OCI-LY7 (cell line): Measurements from ENCODE around the gene ALG14. TPM values are rescaled to one million over a fixed set of nuclear protein-coding genes. Genes with fewer than 3 reads are reported as not detected.

Source experiments
- BruUV-seq: library from RNA; stranded (reverse); fragments of 400-500 nt; replicated peaks from 2 replicates; lab custom pipeline; 2021; lab: Mats Ljungman, UMichigan
- CTCF ChIA-PET: fragments of 300-600 bp; sonication (Branson Sonifier 250); formaldehyde crosslinking; loops from one replicate; lab custom pipeline; 2022; ENCODE audit warnings: antibody characterized with exemption; ENCODE audit not compliant: unreplicated experiment; lab: Charles Lee
- POLR2A ChIA-PET: fragments of 300-600 bp; sonication (Branson Sonifier 250); formaldehyde crosslinking; loops from one replicate; lab custom pipeline; 2022; ENCODE audit warnings: antibody characterized with exemption; lab: Charles Lee
- DNase-seq: peaks from one replicate; pipeline ENCODE4 v3.0.0-alpha.2; 2015; ENCODE audit warnings: low spot score
- H2AFZ ChIP-seq: fragments of 200-600 bp; sonication (generic), shearing (Covaris generic); 2 replicates; pipeline ENCODE4 v1.6.1; 2014; ENCODE audit warnings: mild to moderate bottlenecking, antibody characterized with exemption, low read length, moderate library complexity
- H3K27ac ChIP-seq: fragments of 200-600 bp; sonication (generic); 2 replicates; pipeline ENCODE4 v1.5.1; 2014; ENCODE audit warnings: mixed run types, low read depth, mild to moderate bottlenecking, moderate library complexity, low read length, inconsistent platforms; ENCODE audit not compliant: poor library complexity, severe bottlenecking
- H3K36me3 ChIP-seq: fragments of 200-600 bp; sonication (generic); 2 replicates; pipeline ENCODE4 v1.6.1; 2014; ENCODE audit warnings: mild to moderate bottlenecking, antibody characterized with exemption, low read length, moderate library complexity, mixed read lengths; ENCODE audit not compliant: insufficient read depth
- H3K4me1 ChIP-seq: fragments of 200-600 bp; sonication (generic); 2 replicates; pipeline ENCODE4 v1.5.1; 2014; ENCODE audit warnings: mild to moderate bottlenecking, low read length; ENCODE audit not compliant: insufficient read depth, poor library complexity, severe bottlenecking
- H3K4me2 ChIP-seq: fragments of 200-600 bp; sonication (generic); 2 replicates; pipeline ENCODE4 v1.6.1; 2014; ENCODE audit warnings: mild to moderate bottlenecking, low read length
- H3K4me3 ChIP-seq: fragments of 200-600 bp; sonication (generic); 2 replicates; pipeline ENCODE4 v1.5.1; 2014; ENCODE audit warnings: mild to moderate bottlenecking, low read depth, low read length; ENCODE audit not compliant: poor library complexity, severe bottlenecking
- H3K79me2 ChIP-seq: fragments of 200-600 bp; sonication (generic); 2 replicates; pipeline ENCODE4 v1.6.1; 2016; ENCODE audit warnings: low read depth, mild to moderate bottlenecking, low read length, moderate library complexity, mixed read lengths; ENCODE audit not compliant: insufficient read depth
- H3K9me2 ChIP-seq: fragments of 200-600 bp; sonication (generic); 2 replicates; pipeline ENCODE4 v1.6.1; 2016; ENCODE audit warnings: mild to moderate bottlenecking, low read length, mixed read lengths; ENCODE audit not compliant: insufficient read depth
- H3K9me3 ChIP-seq: fragments of 200-600 bp; sonication (generic); 2 replicates; pipeline ENCODE4 v1.6.1; 2014; ENCODE audit warnings: mild to moderate bottlenecking, mixed run types, low read length, mixed read lengths
- H4K20me1 ChIP-seq: fragments of 200-600 bp; sonication (generic); 2 replicates; pipeline ENCODE4 v1.6.1; 2014; ENCODE audit warnings: mild to moderate bottlenecking, antibody characterized with exemption, low read length, moderate library complexity, mixed read lengths; ENCODE audit not compliant: insufficient read depth
- EZH2phosphoT487 ChIP-seq: fragments of 200-600 bp; sonication (generic); IDR thresholded peaks from 2 replicates; pipeline ENCODE4 v1.6.1; 2018; ENCODE audit warnings: low read depth, borderline replicate concordance, mild to moderate bottlenecking, mixed run types, antibody characterized with exemption, low read length, moderate library complexity, mixed read lengths
- intact Hi-C: fragments of 100-400 bp; cut with micrococcal nuclease; formaldehyde crosslinking; loops from one replicate; pipeline ENCODE4 v1.10.0; 2022; ENCODE audit not compliant: unreplicated experiment
- total RNA-seq, 2 experiments: library from RNA; depleted of rRNA in 1 of 2; stranded (reverse); fragments of >200 nt in 1 of 2; shearing (Covaris generic) in 1 of 2; gene quantifications; 2 replicates each; pipeline ENCODE4 v1.2.3, GENCODE V29; 2014 to 2022
- TF ChIP-seq, protein P1 (sequence below): fragments of 200-600 bp; sonication (generic); conservative IDR thresholded peaks from 2 replicates; pipeline ENCODE4 v1.5.1; 2014; ENCODE audit warnings: mild to moderate bottlenecking, antibody characterized with exemption, low read length, moderate library complexity, mixed read lengths

The ALG14 gene
- total RNA-seq, 2 experiments from 2014 or later, result 1.6 to 8.3 TPM

DNA sequence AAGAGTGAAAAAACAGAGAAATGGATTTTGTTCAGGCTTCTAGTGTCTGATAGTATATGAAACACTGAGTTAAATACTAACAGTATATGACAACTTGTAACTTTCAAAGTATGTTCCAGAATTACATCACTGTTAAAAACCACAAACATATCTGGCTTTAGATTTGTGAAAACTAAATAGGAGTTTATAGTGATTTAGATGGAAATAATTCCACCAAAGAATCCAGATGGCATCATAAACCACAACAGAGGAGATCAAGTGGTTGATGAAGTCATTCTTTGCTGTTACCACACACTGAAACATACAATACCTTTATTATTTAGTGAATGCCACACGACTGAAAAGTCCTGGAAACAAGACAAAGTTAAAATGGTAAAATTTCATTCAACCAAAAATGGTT, 37.2 kb downstream of the ALG14 start:
- Histone ChIP-seq H3K79me2 (no peaks in the 10 kb centered on the region), H3K4me3 (no peak overlapping the region), H3K27ac (no peak overlapping the region), H3K9me3 (no peaks in the 10 kb centered on the region), H3K9me2 (no peaks in the 10 kb centered on the region), H2AFZ (no peak overlapping the region), H3K4me2 (no peak overlapping the region), H4K20me1 (no peaks in the 10 kb centered on the region), H3K4me1 (no peaks in the 10 kb centered on the region), H3K36me3 (no peaks in the 10 kb centered on the region)
- DNase-seq, result no peak
- intact Hi-C loops, result no loop called here
- TF ChIP-seq, protein P1, sequence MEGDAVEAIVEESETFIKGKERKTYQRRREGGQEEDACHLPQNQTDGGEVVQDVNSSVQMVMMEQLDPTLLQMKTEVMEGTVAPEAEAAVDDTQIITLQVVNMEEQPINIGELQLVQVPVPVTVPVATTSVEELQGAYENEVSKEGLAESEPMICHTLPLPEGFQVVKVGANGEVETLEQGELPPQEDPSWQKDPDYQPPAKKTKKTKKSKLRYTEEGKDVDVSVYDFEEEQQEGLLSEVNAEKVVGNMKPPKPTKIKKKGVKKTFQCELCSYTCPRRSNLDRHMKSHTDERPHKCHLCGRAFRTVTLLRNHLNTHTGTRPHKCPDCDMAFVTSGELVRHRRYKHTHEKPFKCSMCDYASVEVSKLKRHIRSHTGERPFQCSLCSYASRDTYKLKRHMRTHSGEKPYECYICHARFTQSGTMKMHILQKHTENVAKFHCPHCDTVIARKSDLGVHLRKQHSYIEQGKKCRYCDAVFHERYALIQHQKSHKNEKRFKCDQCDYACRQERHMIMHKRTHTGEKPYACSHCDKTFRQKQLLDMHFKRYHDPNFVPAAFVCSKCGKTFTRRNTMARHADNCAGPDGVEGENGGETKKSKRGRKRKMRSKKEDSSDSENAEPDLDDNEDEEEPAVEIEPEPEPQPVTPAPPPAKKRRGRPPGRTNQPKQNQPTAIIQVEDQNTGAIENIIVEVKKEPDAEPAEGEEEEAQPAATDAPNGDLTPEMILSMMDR, result no peak
- no peak for TF ChIP-seq EZH2phosphoT487
- BruUV-seq, result no TSS peak
- ChIA-PET CTCF (no interaction called here), POLR2A (no interaction called here)

DNA sequence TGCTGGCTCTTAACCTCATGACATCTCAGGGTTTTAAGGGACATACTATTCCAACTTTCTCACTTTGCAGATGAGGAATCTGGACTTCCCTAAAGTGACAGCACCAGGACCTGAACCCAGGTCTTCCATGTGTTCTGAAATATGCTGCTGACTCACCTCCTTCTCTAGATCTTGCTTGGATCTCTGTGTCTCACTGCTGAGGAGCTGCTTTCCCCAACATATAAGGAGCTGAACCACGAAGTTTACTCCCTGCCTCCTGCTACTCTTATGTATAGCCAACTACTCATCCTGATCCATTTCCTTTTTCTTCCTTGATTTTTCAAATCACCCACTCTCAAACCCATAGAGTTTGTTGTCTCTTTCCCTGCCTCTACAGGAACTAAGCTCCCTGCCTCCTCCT, 38.2 kb downstream of the ALG14 start:
- no peaks in the 10 kb centered on the region for H3K36me3 ChIP-seq
- no peaks in the 10 kb centered on the region for H3K4me1 ChIP-seq
- no peaks in the 10 kb centered on the region for H3K79me2 ChIP-seq
- BruUV-seq, result no TSS peak
- no peak for DNase-seq
- TF ChIP-seq EZH2phosphoT487, result no peak
- TF ChIP-seq, protein P1, result no peak
- ChIA-PET POLR2A (no interaction called here), CTCF (no interaction called here)
- no peaks in the 10 kb centered on the region for H3K9me2 ChIP-seq
- intact Hi-C loops, result no loop called here
- no peaks in the 10 kb centered on the region for H3K9me3 ChIP-seq
- no peak overlapping the region for H2AFZ ChIP-seq
- H4K20me1 ChIP-seq, result no peaks in the 10 kb centered on the region
- H3K4me3 ChIP-seq, result no peak overlapping the region
- H3K4me2 ChIP-seq, result no peak overlapping the region
- no peak overlapping the region for H3K27ac ChIP-seq

DNA sequence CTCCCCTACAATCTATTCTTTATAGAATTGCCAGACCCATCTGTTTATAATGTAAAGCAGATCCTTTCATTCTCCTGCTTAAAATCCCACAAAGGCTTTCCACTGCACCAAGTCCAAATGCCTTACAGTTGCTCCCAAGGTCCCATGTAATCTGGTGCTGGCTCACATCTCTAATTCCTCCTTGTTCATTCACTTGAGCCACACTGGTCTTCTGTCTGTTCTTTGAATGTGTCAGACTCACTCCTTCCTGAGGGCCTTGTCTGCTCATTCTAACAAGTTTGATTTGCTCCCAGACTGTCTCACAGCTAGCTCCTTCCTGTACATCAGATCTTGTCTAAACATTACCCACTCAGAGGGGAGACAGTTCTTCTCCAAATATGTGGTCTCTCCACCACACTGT, 38.9 kb downstream of the ALG14 start:
- no TSS peak for BruUV-seq

More for the DNA sequence above, 38.9 kb downstream of the ALG14 start:
- DNase-seq, result no peak
- Histone ChIP-seq H3K4me1 (no peaks in the 10 kb centered on the region), H3K9me2 (no peaks in the 10 kb centered on the region), H3K27ac (no peak overlapping the region), H2AFZ (no peak overlapping the region), H3K4me3 (no peak overlapping the region), H3K79me2 (no peaks in the 10 kb centered on the region), H3K36me3 (no peaks in the 10 kb centered on the region), H3K9me3 (no peaks in the 10 kb centered on the region), H3K4me2 (no peak overlapping the region), H4K20me1 (no peaks in the 10 kb centered on the region)
- no peak for TF ChIP-seq EZH2phosphoT487
- TF ChIP-seq, protein P1, result no peak
- CTCF ChIA-PET, result no interaction called here
- intact Hi-C loops, result no loop called here
- POLR2A ChIA-PET, result no interaction called here
